Kidney epithelial cell (primary cell): Measurements from ENCODE around the gene NFIB. TPM values are rescaled to one million over a fixed set of nuclear protein-coding genes. Genes with fewer than 3 reads are reported as not detected.

Experiments
- DNase-seq: peaks from one replicate; pipeline ENCODE4 v3.0.0-alpha.2; 2010; ENCODE audit warnings: low read depth
- H3K27me3 ChIP-seq: 2 replicates; pipeline ENCODE4 v1.6.0; 2011; ENCODE audit warnings: low read length; ENCODE audit not compliant: control insufficient read depth, insufficient read depth
- H3K36me3 ChIP-seq: 2 replicates; pipeline ENCODE4 v1.5.1; 2011; ENCODE audit warnings: low read length; ENCODE audit not compliant: control insufficient read depth, insufficient read depth
- H3K4me3 ChIP-seq: 2 replicates; pipeline ENCODE4 v1.5.1; 2011; ENCODE audit warnings: low read depth, mild to moderate bottlenecking, control low read depth, low read length
- total RNA-seq: library from RNA; depleted of rRNA; stranded (reverse); fragments of >200 nt; gene quantifications from 2 replicates; pipeline ENCODE4 v1.2.3, GENCODE V29; 2015
- TF ChIP-seq, protein P1 (sequence below): IDR thresholded peaks from 2 replicates; pipeline ENCODE4 v1.5.1; 2011; ENCODE audit warnings: mild to moderate bottlenecking, moderate library complexity, low read length, control low read depth, inconsistent platforms; ENCODE audit not compliant: insufficient read depth, poor library complexity, severe bottlenecking

Gene NFIB
- total RNA-seq, 1 donor from 2014 or later: 3.3 TPM

DNA sequence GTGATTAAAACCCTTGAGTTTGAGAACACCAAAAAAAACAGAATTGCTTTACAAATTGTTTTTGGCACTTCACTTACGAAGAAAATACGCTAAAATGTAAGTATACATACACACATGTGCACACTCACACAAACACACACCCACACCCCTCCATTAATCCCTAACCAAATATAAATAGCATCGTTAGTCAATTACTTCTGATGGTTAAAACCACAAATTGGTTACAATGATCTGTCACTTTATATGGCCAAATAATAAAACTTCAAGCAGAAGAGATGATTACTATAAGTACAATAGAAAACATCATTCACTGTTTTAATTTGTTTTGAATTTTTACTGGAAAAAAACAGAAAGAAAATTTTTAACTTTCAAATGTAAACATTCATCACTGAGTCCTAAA is 103.5 kb downstream of the NFIB start:
- TF ChIP-seq, protein P1, sequence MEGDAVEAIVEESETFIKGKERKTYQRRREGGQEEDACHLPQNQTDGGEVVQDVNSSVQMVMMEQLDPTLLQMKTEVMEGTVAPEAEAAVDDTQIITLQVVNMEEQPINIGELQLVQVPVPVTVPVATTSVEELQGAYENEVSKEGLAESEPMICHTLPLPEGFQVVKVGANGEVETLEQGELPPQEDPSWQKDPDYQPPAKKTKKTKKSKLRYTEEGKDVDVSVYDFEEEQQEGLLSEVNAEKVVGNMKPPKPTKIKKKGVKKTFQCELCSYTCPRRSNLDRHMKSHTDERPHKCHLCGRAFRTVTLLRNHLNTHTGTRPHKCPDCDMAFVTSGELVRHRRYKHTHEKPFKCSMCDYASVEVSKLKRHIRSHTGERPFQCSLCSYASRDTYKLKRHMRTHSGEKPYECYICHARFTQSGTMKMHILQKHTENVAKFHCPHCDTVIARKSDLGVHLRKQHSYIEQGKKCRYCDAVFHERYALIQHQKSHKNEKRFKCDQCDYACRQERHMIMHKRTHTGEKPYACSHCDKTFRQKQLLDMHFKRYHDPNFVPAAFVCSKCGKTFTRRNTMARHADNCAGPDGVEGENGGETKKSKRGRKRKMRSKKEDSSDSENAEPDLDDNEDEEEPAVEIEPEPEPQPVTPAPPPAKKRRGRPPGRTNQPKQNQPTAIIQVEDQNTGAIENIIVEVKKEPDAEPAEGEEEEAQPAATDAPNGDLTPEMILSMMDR: no peak
- Histone ChIP-seq H3K27me3 (no peaks in the 10 kb centered on the region), H3K36me3 (no peaks in the 10 kb centered on the region), H3K4me3 (no peak overlapping the region)
- no peak for DNase-seq

DNA sequence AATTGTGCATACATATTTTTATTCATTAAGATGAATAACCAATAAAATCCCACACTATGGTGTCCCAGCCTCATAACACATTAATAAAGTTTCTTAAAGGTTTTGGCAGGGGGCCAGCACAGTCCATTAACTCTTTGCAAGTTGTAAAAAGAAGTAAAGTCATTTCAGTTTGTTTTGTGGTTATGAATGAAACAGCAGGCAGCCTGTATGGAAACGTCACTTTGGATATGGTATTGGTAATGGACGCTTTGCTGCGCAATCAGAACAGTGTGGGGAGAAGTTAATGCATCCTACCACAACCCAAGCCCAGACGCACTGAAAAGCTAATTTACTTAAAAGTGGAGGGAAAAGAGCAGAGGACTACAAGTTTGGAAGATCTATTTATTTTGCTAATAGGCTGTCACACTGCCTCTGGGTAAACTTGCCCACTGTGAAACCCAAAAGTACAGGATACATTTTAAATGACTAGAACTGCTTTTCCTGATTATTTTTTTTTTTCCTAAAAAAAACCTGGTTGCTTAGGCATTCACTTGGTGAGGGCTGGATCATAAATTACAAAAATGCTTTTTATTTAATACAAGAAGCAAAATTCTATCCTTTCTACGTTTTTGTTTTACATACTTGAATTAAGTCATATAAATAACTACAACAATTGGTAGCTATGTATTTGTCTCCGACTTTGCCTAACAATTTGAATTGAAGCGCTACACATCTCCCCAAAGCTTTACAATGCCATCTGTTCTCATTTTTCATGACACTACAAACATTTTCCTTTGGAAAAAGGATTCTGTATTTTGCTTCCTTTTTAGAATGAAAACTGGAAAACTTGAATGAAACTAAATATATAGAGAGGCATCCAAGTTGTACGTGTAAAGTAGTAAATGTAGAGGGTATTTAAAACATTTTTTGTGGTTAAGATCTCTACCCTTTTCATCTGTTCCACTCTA is 104.3 kb downstream of the NFIB start:
- H3K4me3 ChIP-seq: no peak overlapping the region
- no peaks in the 10 kb centered on the region for H3K36me3 ChIP-seq
- no peak for DNase-seq
- TF ChIP-seq, protein P1: no peak
- H3K27me3 ChIP-seq: no peaks in the 10 kb centered on the region

- TF ChIP-seq, protein P1: no peak
- no peak for DNase-seq
- Histone ChIP-seq H3K36me3 (no peaks in the 10 kb centered on the region), H3K27me3 (no peaks in the 10 kb centered on the region), H3K4me3 (no peak overlapping the region)
These were observed 106.5 kb downstream of the NFIB start for GRCh38 chr9:14207352-14207995.

DNA sequence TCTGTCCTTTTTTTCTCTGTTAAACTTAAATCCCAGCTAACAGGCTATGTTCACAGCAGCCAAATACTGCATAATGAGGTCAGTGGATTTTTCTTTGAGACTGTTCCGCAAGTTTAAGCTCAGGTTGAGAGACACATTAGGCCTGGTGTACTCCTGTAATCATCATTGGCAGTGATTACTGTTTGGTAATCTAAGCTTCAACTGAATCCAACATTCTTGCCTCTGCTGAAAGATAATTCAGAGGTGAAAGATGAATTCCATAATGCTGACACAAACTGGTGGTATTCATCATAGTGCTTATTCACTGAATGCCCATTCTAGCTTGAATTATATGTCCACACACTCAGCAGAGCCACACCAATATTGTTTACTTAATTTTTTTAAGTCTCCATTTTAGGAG is 108.5 kb downstream of the NFIB start:
- TF ChIP-seq, protein P1: no peak
- Histone ChIP-seq H3K27me3 (no peaks in the 10 kb centered on the region), H3K4me3 (no peak overlapping the region), H3K36me3 (no peaks in the 10 kb centered on the region)
- no peak for DNase-seq

GRCh38 chr9:14203356-14204056 is 110.4 kb downstream of the NFIB start:
- no peak overlapping the region for H3K4me3 ChIP-seq
- TF ChIP-seq, protein P1: no peak
- no peak for DNase-seq

More at GRCh38 chr9:14203356-14204056, 110.4 kb downstream of the NFIB start:
- Histone ChIP-seq H3K36me3 (no peaks in the 10 kb centered on the region), H3K27me3 (no peaks in the 10 kb centered on the region)
